ENCODE data around the gene SOX9.

- TF ChIP-seq, protein P1, sequence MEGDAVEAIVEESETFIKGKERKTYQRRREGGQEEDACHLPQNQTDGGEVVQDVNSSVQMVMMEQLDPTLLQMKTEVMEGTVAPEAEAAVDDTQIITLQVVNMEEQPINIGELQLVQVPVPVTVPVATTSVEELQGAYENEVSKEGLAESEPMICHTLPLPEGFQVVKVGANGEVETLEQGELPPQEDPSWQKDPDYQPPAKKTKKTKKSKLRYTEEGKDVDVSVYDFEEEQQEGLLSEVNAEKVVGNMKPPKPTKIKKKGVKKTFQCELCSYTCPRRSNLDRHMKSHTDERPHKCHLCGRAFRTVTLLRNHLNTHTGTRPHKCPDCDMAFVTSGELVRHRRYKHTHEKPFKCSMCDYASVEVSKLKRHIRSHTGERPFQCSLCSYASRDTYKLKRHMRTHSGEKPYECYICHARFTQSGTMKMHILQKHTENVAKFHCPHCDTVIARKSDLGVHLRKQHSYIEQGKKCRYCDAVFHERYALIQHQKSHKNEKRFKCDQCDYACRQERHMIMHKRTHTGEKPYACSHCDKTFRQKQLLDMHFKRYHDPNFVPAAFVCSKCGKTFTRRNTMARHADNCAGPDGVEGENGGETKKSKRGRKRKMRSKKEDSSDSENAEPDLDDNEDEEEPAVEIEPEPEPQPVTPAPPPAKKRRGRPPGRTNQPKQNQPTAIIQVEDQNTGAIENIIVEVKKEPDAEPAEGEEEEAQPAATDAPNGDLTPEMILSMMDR (conservative IDR thresholded peaks at IDR 0.05; ENCODE audit: low read depth, low read length), result no peak
- no peak for TF ChIP-seq EZH2 (IDR thresholded peaks at IDR 0.05; ENCODE audit: borderline replicate concordance, low read depth, low read length, poor library complexity, severe bottlenecking)
Measured at GRCh38 chr17:72144101-72144500, 23.3 kb downstream of the SOX9 start.

Measured in A673 (cell line).